ENCODE data around the gene THOC7. TPM values are rescaled to one million over a fixed set of nuclear protein-coding genes. Genes with fewer than 3 reads are reported as not detected.

THOC7 gene
- total RNA-seq, 2 donors from 2014 or later = 24.4 to 55.9 TPM

- H3K36me3 ChIP-seq = no peaks in the 10 kb centered on the region
- no peaks in the 10 kb centered on the region for H3K9me3 ChIP-seq
- no peak for DNase-seq (ENCODE audit: low spot score)
- H3K27me3 ChIP-seq (replicated peaks; ENCODE audit: insufficient read depth) = no peaks in the 10 kb centered on the region
- no peaks in the 10 kb centered on the region for H3K4me1 ChIP-seq (replicated peaks)
- 29% methylated on average over 1 of the region's 1 CpG for WGBS
- no peak for TF ChIP-seq CTCF (IDR thresholded peaks at IDR 0.05)
- TF ChIP-seq POLR2A (IDR thresholded peaks at IDR 0.05) = no peak
- TF ChIP-seq POLR2AphosphoS5 (IDR thresholded peaks at IDR 0.05) = no peak
- no peak overlapping the region for H3K4me3 ChIP-seq
- H3K27ac ChIP-seq = no peak overlapping the region
- intact Hi-C loops (cut with DNase I) = no loop called here
Observed at GRCh38 chr3:63855333-63855940, 8.2 kb downstream of the THOC7 start.

- H3K27me3 ChIP-seq (replicated peaks; ENCODE audit: insufficient read depth) = no peaks in the 10 kb centered on the region
- H3K9me3 ChIP-seq = no peaks in the 10 kb centered on the region
- WGBS = 83% methylated on average over 4 of the region's 4 CpGs
- H3K36me3 ChIP-seq = no peaks in the 10 kb centered on the region
- intact Hi-C loops (cut with DNase I) = no loop called here
- no peak overlapping the region for H3K4me3 ChIP-seq
- no peak for TF ChIP-seq CTCF (IDR thresholded peaks at IDR 0.05)
- no peak for DNase-seq (ENCODE audit: low spot score)
- no peaks in the 10 kb centered on the region for H3K4me1 ChIP-seq (replicated peaks)
- no peak overlapping the region for H3K27ac ChIP-seq
Observed at GRCh38 chr3:63853106-63853505, 10.5 kb downstream of the THOC7 start.

- 96% methylated on average over 3 of the region's 3 CpGs for WGBS
- intact Hi-C loops (cut with DNase I) = no loop called here
- Histone ChIP-seq H3K27me3 (replicated peaks; ENCODE audit: insufficient read depth) (no peaks in the 10 kb centered on the region), H3K9me3 (no peaks in the 10 kb centered on the region), H3K36me3 (no peaks in the 10 kb centered on the region), H3K4me3 (no peak overlapping the region), H3K27ac (no peak overlapping the region), H3K4me1 (replicated peaks) (no peaks in the 10 kb centered on the region)
- DNase-seq (ENCODE audit: low spot score) = no peak
- TF ChIP-seq CTCF (IDR thresholded peaks at IDR 0.05) = no peak
- no peak for TF ChIP-seq POLR2AphosphoS5 (IDR thresholded peaks at IDR 0.05)
- no peak for TF ChIP-seq POLR2A (IDR thresholded peaks at IDR 0.05)
Observed at GRCh38 chr3:63851287-63851686, 12.3 kb downstream of the THOC7 start.

DNA sequence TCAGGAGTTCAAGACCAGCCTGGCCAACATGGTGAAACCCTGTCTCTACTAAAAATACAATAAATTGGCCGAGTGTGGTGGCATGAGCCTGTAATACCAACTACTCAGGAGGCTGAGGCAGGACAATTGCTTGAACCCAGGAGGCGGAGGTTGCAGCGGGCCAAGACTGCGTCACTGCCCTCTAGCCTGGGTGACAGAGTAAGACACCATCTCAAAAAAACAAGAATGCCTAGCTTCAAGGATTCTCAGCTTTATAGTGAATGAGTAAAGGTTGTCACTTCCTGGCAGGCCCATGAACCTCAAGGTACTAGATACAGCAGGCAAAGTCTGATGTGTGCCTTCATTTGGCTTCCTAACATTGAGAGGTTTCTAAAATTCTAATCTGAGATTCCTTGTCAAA, 14.4 kb downstream of the THOC7 start:
- H3K4me1 ChIP-seq (replicated peaks) = no peaks in the 10 kb centered on the region
- TF ChIP-seq POLR2A (IDR thresholded peaks at IDR 0.05) (no peak), CTCF (IDR thresholded peaks at IDR 0.05) (no peak), POLR2AphosphoS5 (IDR thresholded peaks at IDR 0.05) (no peak)
- intact Hi-C loops (cut with DNase I) = no loop called here
- no peak for DNase-seq (ENCODE audit: low spot score)
- no peak overlapping the region for H3K4me3 ChIP-seq
- H3K27me3 ChIP-seq (replicated peaks; ENCODE audit: insufficient read depth) = no peaks in the 10 kb centered on the region
- H3K27ac ChIP-seq = no peak overlapping the region
- H3K36me3 ChIP-seq = no peaks in the 10 kb centered on the region
- 95% methylated on average over 4 of the region's 4 CpGs for WGBS
- no peaks in the 10 kb centered on the region for H3K9me3 ChIP-seq

GRCh38 chr3:63847718-63848450, 15.7 kb downstream of the THOC7 start:
- Histone ChIP-seq H3K36me3 (no peaks in the 10 kb centered on the region), H3K4me3 (no peak overlapping the region), H3K27ac (no peak overlapping the region), H3K4me1 (replicated peaks) (no peaks in the 10 kb centered on the region), H3K9me3 (no peaks in the 10 kb centered on the region), H3K27me3 (replicated peaks; ENCODE audit: insufficient read depth) (no peaks in the 10 kb centered on the region)
- no peak for DNase-seq (ENCODE audit: low spot score)
- intact Hi-C loops (cut with DNase I) = no loop called here
- WGBS = 34% methylated on average over 1 of the region's 1 CpG
- TF ChIP-seq CTCF (IDR thresholded peaks at IDR 0.05) (no peak), POLR2A (IDR thresholded peaks at IDR 0.05) (no peak), POLR2AphosphoS5 (IDR thresholded peaks at IDR 0.05) (no peak)
